Type B pancreatic cell (in vitro differentiated cells): ENCODE measurements around the gene RSRC2. TPM values are rescaled to one million over a fixed set of nuclear protein-coding genes. Genes with fewer than 3 reads are reported as not detected.
"Not testable (repeated sequence)": the region's sequence is repeated elsewhere in the genome, so short reads cannot be mapped to it uniquely, and the experiment has no call there.

ENCODE experiments used
- DNase-seq: peaks from one replicate; pipeline ENCODE4 v3.0.0; 2021; ENCODE audit warnings: mixed read lengths; ENCODE audit not compliant: unreplicated experiment; ENCODE audit errors: extremely low spot score
- H3K27ac Mint-ChIP-seq: 2 replicates; pipeline ENCODE4 v1.8.0; 2021; ENCODE audit warnings: mild to moderate bottlenecking, mixed read lengths
- H3K27me3 Mint-ChIP-seq: 2 replicates; pipeline ENCODE4 v1.8.0; 2021; ENCODE audit warnings: mixed read lengths
- H3K36me3 Mint-ChIP-seq: 2 replicates; pipeline ENCODE4 v1.8.0; 2021; ENCODE audit warnings: mixed read lengths
- H3K4me1 Mint-ChIP-seq: one replicate; pipeline ENCODE4 v1.8.0; 2021; ENCODE audit warnings: mixed read lengths; ENCODE audit not compliant: unreplicated experiment
- H3K4me3 Mint-ChIP-seq: 2 replicates; pipeline ENCODE4 v1.8.0; 2021; ENCODE audit warnings: mild to moderate bottlenecking, mixed read lengths
- H3K9me3 Mint-ChIP-seq: 2 replicates; pipeline ENCODE4 v1.8.0; 2021; ENCODE audit warnings: mixed read lengths
- total RNA-seq: library from RNA; stranded (reverse); gene quantifications from 2 replicates; pipeline ENCODE4 v1.2.1, GENCODE V29; 2021; ENCODE audit warnings: low replicate concordance
- TF ChIP-seq, protein P1 (sequence below): fragments of 200-600 bp; sonication (generic); conservative IDR thresholded peaks from 2 replicates; pipeline ENCODE4 v1.5.0; 2021; ENCODE audit warnings: antibody characterized with exemption, mild to moderate bottlenecking

RSRC2 gene
- total RNA-seq, 1 donor from 2014 or later, result 100.0 TPM

DNA sequence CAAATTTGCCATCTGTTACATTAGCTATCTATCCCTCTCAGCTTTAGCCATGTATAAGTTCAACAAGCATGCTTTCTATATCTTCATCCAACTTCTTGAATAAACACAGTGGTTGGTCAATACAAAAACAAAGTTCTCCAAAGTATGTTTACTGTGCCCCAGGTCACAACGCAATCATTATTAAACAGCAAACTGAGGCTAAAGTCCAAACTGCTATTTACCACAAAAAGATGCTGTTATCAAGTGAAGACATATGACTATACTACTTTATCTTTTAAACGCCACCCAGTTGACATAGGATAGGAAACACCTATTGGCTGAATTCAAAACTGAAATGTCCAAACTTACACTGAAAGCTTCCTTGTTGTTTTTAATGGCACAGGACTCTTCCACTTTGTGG is 37.7 kb downstream of the RSRC2 start:
- H3K4me1 Mint-ChIP-seq, result no peaks in the 10 kb centered on the region
- no peaks in the 10 kb centered on the region for H3K27me3 Mint-ChIP-seq
- H3K4me3 Mint-ChIP-seq, result no peak overlapping the region
- no peak for DNase-seq
- TF ChIP-seq, protein P1, sequence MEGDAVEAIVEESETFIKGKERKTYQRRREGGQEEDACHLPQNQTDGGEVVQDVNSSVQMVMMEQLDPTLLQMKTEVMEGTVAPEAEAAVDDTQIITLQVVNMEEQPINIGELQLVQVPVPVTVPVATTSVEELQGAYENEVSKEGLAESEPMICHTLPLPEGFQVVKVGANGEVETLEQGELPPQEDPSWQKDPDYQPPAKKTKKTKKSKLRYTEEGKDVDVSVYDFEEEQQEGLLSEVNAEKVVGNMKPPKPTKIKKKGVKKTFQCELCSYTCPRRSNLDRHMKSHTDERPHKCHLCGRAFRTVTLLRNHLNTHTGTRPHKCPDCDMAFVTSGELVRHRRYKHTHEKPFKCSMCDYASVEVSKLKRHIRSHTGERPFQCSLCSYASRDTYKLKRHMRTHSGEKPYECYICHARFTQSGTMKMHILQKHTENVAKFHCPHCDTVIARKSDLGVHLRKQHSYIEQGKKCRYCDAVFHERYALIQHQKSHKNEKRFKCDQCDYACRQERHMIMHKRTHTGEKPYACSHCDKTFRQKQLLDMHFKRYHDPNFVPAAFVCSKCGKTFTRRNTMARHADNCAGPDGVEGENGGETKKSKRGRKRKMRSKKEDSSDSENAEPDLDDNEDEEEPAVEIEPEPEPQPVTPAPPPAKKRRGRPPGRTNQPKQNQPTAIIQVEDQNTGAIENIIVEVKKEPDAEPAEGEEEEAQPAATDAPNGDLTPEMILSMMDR, result no peak
- H3K27ac Mint-ChIP-seq, result no peak overlapping the region
- no peaks in the 10 kb centered on the region for H3K9me3 Mint-ChIP-seq
- peaks cover 33% of the 10 kb centered on the region for H3K36me3 Mint-ChIP-seq

DNA sequence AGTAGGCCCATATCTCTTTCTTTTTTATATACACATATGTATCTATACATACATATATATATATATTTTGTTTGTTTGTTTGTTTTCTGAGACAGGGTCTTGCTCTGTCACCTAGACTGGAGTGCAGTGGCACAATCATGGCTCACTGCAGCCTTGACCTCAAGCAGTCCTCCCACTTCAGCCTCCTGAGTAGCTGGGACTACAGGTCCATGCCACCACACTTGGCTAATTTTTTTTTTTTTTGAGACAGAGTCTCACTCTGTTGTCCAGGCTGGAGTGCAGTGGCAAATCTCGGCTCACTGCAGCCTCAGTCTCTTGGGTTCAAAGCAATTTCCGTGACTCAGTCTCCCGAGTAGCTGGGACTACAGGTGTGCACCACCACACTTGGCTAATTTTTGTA is 38.9 kb downstream of the RSRC2 start:
- H3K9me3 Mint-ChIP-seq, H3K27ac Mint-ChIP-seq, H3K27me3 Mint-ChIP-seq, DNase-seq, H3K4me1 Mint-ChIP-seq, H3K4me3 Mint-ChIP-seq: not testable (repeated sequence)
- H3K36me3 Mint-ChIP-seq, result peaks cover 37% of the 10 kb centered on the region

DNA sequence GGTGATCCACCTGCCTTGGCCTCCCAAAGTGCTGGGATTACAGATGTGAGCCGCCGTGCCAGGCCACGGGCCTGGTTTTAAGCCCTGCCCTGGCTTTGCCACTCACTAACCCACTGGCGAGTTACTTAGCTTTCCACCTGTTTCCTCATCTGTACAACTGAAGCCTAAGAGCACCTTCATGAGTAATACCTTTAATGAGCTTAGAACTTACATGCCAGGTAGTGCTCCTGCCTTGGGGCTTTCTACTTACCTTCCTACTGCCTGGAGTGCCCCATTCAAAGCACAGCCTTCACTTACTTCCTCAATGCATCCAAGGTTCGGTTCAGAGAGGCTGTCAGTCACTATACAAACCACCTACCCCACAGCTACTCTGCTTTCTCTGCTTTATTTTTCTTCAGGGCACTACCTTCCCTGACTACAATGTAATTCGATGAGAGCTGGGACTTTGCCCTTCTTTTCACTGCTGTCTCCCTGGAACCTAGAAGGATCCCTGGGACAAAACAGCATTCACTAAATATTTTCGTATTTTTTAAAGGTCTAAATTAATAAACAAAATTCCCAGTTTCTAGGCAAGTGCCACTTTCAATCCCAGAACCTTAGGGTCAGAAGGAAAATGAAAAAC is 39.8 kb downstream of the RSRC2 start:
- Mint-ChIP-seq H3K27ac (no peak overlapping the region), H3K9me3 (no peaks in the 10 kb centered on the region), H3K4me1 (no peaks in the 10 kb centered on the region), H3K4me3 (no peak overlapping the region), H3K36me3 (peaks cover 31% of the 10 kb centered on the region), H3K27me3 (no peaks in the 10 kb centered on the region)
- TF ChIP-seq, protein P1, result no peak
- peak; percentile 34 for DNase-seq

DNA sequence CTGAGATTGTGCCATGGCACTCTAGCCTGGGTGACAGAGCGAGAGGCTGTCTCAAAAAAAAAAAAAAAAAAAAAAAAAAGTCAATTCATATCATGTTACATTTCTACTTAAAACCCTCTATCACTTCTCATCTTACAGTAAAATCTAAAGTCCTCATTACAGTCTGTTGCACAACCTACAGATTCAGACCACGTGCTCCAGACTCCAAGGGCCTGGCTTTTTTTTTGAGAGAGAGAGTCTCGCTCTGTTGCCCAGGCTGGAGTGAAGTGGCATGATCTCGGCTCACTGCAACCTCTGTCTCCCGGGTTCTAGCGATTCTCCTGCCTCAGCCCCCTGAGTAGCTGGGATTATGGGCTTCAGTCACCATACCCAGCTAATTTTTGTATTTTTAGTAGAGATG is 40.4 kb downstream of the RSRC2 start:
- not testable (repeated sequence) for H3K4me3 Mint-ChIP-seq, H3K4me1 Mint-ChIP-seq, H3K27me3 Mint-ChIP-seq, H3K27ac Mint-ChIP-seq, H3K9me3 Mint-ChIP-seq, DNase-seq
- H3K36me3 Mint-ChIP-seq, result peaks cover 28% of the 10 kb centered on the region

DNA sequence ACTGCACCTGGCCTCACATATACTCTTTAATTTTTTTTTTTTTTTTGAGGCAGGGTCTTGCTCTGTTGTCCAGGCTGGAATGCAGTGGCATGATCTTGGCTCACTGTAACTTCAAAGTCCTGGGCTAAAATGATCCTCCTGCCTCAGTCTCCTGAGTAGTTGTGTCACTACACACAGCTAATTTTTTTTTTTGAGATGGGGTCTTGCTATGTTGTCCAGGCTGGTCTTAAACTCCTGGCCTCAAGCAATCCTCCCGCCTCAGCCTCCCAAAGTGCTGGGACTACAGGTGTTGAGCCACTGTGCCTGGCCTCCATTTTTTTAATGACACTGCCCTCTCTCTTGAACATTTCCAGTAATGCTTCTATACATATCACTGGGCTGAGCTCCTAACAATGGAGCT is 42.4 kb downstream of the RSRC2 start:
- H3K4me1 Mint-ChIP-seq, H3K4me3 Mint-ChIP-seq, H3K27me3 Mint-ChIP-seq, H3K9me3 Mint-ChIP-seq, H3K27ac Mint-ChIP-seq: not testable (repeated sequence)
- peak; percentile 6 for DNase-seq
- peaks cover 38% of the 10 kb centered on the region for H3K36me3 Mint-ChIP-seq

DNA sequence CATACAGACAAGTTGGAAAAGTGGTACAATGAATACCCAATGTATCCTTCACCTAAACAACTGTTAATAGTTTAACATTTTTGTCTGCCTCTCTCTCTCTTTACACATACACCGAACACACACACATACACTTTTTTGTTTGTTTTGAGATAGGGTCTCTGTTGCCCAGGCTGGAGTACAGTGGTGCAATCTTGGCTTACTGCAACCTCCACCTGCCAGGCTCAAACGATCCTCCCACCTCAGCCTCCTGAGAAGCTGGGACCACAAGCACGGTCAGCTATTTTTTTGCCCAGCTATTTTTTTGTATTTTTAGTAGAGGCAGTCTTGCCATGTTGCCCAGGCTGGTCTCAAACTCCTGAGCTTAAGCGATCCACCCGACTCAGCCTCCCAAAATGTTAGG is 42.8 kb downstream of the RSRC2 start:
- Mint-ChIP-seq H3K27ac (peak overlapping the region; percentile 8), H3K4me3 (no peak overlapping the region), H3K27me3 (no peaks in the 10 kb centered on the region), H3K9me3 (no peaks in the 10 kb centered on the region), H3K36me3 (peaks cover 34% of the 10 kb centered on the region), H3K4me1 (no peaks in the 10 kb centered on the region)
- DNase-seq, result peak; percentile 20
- TF ChIP-seq, protein P1, result no peak

DNA sequence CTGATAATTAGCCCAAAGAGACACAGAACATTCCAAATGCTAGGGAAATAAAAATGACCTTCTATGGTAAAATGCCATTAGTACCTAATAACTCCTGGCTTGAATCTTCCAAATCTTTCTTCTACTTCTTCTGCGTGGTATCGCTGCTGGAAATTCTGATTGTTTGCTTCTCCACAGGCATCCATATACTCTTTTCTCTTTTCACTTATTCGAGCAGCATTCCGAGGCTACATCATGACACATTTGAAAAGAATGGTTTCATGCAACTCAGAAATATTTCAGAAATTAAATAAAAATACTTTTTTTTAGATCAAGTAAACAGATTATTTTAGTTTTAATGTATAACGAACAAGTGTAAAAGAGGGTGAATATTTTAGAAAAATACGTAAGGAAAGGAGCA is 44.9 kb downstream of the RSRC2 start:
- Mint-ChIP-seq H3K4me1 (no peaks in the 10 kb centered on the region), H3K27me3 (no peaks in the 10 kb centered on the region), H3K9me3 (no peaks in the 10 kb centered on the region), H3K27ac (no peak overlapping the region), H3K36me3 (peaks cover 39% of the 10 kb centered on the region), H3K4me3 (no peak overlapping the region)
- DNase-seq, result no peak
- TF ChIP-seq, protein P1, result no peak
